HepG2 (cell line): ENCODE data around the gene ASB5.
"Not testable (repeated sequence)": the region's sequence is repeated elsewhere in the genome, so short reads cannot be mapped to it uniquely, and the experiment has no call there.

Source experiments
- BHLHE40 ChIP-seq: IDR thresholded peaks from 2 replicates; pipeline ENCODE4 v1.6.1; 2011; ENCODE audit warnings: low read length, improper control_type of control experiment
- BRF2 ChIP-seq: sonication (generic); formaldehyde crosslinking; IDR thresholded peaks from 2 replicates; pipeline ENCODE4 v1.8.1; 2022; ENCODE audit warnings: mild to moderate bottlenecking, missing genetic modification reagents
- CEBPB ChIP-seq: IDR thresholded peaks from 2 replicates; pipeline ENCODE4 v1.6.1; 2011; ENCODE audit warnings: low read depth, low read length, improper control_type of control experiment, borderline replicate concordance
- SMAD1 ChIP-seq: sonication (generic); formaldehyde crosslinking; IDR thresholded peaks from 2 replicates; pipeline ENCODE4 v1.4.0; 2020; ENCODE audit warnings: missing genetic modification reagents, low read depth, mild to moderate bottlenecking, borderline replicate concordance
- SRSF1 ChIP-seq: fragments of 200-400 bp; formaldehyde crosslinking; optimal IDR thresholded peaks from 2 replicates; pipeline ENCODE3; 2017; ENCODE audit warnings: mild to moderate bottlenecking, low read depth, low read length, moderate library complexity

GRCh38 chr4:176295907-176296306, 26.9 kb upstream of the ASB5 start:
- TF ChIP-seq SMAD1 (CRISPR knock-in tag); CEBPB; BHLHE40; SRSF1; BRF2 (CRISPR knock-in tag): not testable (repeated sequence)
